ENCODE measurements around the gene PDS5B. TPM values are rescaled to one million over a fixed set of nuclear protein-coding genes. Genes with fewer than 3 reads are reported as not detected.
A peak's percentile ranks its signal among the peaks of the same experiment; 100 is the strongest.

PDS5B gene
- total RNA-seq, 4 donors from 2014 or later = 20.4 to 55.0 (median 25.8) TPM

- DNase-seq (ENCODE audit: low spot score) (no peak), ATAC-seq (ENCODE audit: low FRiP score) (no peak)
These were observed 4.0 kb upstream of the PDS5B start for GRCh38 chr13:32582281-32582680.

DNA sequence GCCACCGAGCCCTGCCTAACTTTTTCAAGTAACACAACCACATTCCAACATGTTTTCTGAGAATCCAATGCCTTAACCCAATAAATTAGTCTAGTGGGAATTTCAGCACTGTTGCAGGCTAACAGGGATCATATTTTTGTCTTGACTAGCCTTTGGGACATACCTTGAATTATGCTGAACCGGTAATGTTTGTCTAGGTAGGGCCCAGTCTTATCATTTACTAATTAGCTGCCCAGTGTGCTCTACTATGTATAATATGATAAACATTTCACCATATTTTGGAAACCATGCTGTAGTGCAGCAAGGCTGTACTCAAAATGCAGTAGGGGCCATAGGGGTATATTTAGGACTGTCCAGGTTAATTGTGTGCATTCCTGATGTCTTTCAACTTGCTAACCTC, 3.3 kb upstream of the PDS5B start:
- ATAC-seq (ENCODE audit: low FRiP score) = no peak
- TF ChIP-seq, protein P1, sequence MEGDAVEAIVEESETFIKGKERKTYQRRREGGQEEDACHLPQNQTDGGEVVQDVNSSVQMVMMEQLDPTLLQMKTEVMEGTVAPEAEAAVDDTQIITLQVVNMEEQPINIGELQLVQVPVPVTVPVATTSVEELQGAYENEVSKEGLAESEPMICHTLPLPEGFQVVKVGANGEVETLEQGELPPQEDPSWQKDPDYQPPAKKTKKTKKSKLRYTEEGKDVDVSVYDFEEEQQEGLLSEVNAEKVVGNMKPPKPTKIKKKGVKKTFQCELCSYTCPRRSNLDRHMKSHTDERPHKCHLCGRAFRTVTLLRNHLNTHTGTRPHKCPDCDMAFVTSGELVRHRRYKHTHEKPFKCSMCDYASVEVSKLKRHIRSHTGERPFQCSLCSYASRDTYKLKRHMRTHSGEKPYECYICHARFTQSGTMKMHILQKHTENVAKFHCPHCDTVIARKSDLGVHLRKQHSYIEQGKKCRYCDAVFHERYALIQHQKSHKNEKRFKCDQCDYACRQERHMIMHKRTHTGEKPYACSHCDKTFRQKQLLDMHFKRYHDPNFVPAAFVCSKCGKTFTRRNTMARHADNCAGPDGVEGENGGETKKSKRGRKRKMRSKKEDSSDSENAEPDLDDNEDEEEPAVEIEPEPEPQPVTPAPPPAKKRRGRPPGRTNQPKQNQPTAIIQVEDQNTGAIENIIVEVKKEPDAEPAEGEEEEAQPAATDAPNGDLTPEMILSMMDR (IDR thresholded peaks at IDR 0.05) = no peak

More at GRCh38 chr13:32582281-32582680, 4.0 kb upstream of the PDS5B start:
- TF ChIP-seq, protein P1 (IDR thresholded peaks at IDR 0.05) = no peak

GRCh38 chr13:32585550-32586079, 637 bp upstream of the PDS5B start:
- DNase-seq (ENCODE audit: low spot score) (no peak), ATAC-seq (ENCODE audit: low FRiP score) (peak; percentile 7)
- TF ChIP-seq, protein P1 (IDR thresholded peaks at IDR 0.05) = no peak

More for the DNA sequence above, 3.3 kb upstream of the PDS5B start:
- DNase-seq (ENCODE audit: low spot score) = no peak

- TF ChIP-seq, protein P1 (IDR thresholded peaks at IDR 0.05) = no peak
- DNase-seq (ENCODE audit: low spot score) = peak; percentile 31
- ATAC-seq (ENCODE audit: low FRiP score) = peak; percentile 60
These were observed 959 bp downstream of the PDS5B start for GRCh38 chr13:32587011-32587810.

- no peak for ATAC-seq (ENCODE audit: low FRiP score)
- TF ChIP-seq, protein P1 (IDR thresholded peaks at IDR 0.05) = no peak
- no peak for DNase-seq (ENCODE audit: low spot score)
These were observed 1.5 kb downstream of the PDS5B start for GRCh38 chr13:32587811-32588170.

GRCh38 chr13:32588736-32589135, 2.5 kb downstream of the PDS5B start:
- TF ChIP-seq, protein P1 (IDR thresholded peaks at IDR 0.05) = no peak
- DNase-seq (ENCODE audit: low spot score) (no peak), ATAC-seq (ENCODE audit: low FRiP score) (no peak)

GRCh38 chr13:32589471-32589870, 3.2 kb downstream of the PDS5B start:
- DNase-seq (ENCODE audit: low spot score) (no peak), ATAC-seq (ENCODE audit: low FRiP score) (no peak)
- TF ChIP-seq, protein P1 (IDR thresholded peaks at IDR 0.05) = no peak

Measured in omental fat pad (tissue), 4 donors.